Epidermal melanocyte (primary cell): ENCODE measurements around the gene F5.
"Not testable (repeated sequence)": the region's sequence is repeated elsewhere in the genome, so short reads cannot be mapped to it uniquely, and the experiment has no call there.

Experiments used
- DNase-seq: peaks from one replicate; pipeline ENCODE4 v3.0.0; 2011; ENCODE audit warnings: low spot score; ENCODE audit not compliant: insufficient read length

F5 gene

DNA sequence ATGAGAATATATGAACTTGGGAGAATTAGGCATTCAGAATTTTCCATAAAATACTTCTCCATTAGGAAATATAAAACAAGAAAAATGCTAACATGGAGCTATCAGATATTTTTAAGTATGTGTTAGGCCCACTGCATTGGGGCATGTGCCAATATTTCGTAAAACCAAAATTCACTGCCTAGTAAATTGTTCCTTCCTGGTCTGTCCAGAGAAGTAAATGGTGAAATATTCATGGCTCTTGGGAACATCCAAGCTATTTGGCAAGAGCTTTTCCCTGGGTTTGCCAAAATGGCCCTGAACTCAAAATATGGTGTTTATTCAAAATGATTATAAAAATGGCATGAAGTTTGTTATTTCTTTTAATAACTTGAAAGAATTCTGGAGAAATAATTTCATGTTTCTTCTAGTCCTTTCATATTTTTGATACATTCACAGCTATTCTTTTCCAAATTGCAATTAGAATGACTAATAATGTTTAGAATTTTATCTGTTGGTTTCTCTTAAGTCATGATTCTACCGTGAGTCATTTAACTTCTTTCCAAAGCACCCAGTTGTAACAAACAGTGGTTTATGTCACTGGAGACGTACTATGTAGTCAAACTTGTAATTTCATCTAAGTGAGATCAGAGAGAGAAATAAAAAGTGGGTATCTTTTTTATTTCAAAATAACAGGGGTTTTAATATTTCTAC, 74.8 kb downstream of the F5 start:
- DNase-seq: no peak

DNA sequence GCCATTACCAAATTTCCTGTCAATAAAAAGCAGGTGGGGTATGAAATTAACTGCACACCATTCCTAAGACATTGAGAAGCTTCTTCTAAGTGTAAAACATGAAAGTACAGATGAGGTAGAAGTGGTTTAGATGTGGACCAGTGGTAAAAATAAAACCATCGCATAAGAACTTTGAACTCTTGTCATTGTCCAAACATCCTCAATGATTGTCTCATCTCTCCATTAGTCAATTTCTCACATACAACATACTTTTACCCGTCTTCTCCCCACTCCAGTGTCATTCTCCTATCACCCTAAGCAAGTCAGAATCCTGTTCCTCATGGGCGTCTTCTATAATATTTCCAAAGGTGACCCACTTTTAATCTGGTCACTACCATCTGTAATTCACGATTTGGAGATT, 76.2 kb downstream of the F5 start:
- DNase-seq: no peak

- no peak for DNase-seq
Observed at GRCh38 chr1:169509354-169509753, 76.9 kb downstream of the F5 start.

DNA sequence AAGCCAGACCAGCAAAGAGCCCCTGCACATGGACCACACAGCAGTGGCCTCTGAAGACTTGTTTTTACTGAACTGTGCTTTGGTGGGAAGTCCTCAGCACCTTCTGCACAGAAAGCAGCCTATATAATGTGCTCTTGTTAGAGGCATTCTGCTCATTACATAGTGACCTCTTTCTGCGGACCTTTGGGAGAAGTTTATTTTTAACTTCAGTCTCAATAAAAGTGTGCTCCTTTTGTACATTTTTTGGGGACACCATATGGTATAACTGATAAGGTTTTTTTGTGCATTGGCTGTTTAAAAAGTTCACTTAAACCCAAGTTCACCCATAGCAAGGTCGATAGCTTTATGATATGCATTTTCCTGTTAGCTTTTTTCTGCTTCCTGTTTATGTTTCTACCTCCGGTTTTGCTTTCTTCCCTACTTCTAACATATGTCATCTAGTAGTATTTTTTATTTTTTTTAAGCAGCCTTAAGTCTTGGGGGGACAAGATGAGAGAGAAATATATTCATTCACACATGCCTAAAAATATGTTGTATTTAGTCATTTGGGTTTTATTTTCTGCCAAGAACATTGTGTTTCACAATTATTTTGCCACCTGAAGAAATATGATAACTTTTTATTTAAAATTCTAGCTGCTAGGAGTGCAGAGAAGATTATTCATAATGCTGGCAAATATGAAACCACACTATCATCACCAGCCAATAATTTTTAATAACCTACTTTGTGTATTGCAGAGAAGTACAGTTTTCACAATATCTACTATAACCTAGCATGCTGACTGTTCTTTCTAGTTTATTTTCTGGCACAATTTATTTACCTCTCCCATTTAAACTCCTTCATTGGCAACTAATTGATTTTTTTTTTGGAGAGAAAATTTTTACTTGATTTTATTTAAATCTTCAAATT, 77.6 kb downstream of the F5 start:
- no peak for DNase-seq

GRCh38 chr1:169507413-169507812, 78.9 kb downstream of the F5 start:
- DNase-seq: no peak

DNA sequence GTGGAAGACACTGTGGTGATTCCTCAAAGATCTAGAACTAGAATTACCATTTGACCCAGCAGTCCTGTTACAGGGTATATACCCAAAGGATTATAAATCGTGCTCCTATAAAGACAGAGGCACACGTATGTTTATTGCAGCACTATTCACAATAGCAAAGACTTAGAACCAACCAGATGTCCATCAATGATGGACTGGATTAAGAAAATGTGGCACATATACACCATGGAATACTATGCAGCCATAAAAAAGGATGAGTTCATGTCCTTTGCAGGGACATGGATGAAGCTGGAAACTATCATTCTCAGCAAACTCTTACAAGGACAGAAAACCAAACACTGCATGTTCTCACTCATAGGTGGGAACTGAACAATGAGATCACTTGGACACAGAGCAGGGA, 82.7 kb downstream of the F5 start:
- not testable (repeated sequence) for DNase-seq

DNA sequence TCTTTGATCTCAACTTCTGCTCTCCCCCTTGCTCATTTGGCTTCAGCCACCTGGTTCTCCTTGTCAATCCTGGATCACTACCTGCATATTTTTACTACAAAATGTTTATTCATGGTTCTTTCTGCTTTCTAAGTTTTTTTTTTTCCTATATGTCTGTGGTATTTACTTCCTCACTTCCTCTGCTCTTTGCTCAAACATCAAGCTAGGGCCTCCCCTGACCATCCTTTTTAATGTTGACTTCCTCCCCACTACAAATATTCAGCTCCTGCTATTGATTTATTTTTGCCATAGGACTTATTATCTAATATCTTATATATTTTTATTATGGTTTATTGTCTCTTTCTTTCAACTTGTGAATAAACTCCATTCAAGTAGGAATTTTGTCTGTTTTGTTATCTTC, 86.5 kb downstream of the F5 start:
- no peak for DNase-seq

GRCh38 chr1:169497317-169497716, 89.0 kb downstream of the F5 start:
- DNase-seq: no peak

GRCh38 chr1:169495916-169496315, 90.4 kb downstream of the F5 start:
- no peak for DNase-seq

DNA sequence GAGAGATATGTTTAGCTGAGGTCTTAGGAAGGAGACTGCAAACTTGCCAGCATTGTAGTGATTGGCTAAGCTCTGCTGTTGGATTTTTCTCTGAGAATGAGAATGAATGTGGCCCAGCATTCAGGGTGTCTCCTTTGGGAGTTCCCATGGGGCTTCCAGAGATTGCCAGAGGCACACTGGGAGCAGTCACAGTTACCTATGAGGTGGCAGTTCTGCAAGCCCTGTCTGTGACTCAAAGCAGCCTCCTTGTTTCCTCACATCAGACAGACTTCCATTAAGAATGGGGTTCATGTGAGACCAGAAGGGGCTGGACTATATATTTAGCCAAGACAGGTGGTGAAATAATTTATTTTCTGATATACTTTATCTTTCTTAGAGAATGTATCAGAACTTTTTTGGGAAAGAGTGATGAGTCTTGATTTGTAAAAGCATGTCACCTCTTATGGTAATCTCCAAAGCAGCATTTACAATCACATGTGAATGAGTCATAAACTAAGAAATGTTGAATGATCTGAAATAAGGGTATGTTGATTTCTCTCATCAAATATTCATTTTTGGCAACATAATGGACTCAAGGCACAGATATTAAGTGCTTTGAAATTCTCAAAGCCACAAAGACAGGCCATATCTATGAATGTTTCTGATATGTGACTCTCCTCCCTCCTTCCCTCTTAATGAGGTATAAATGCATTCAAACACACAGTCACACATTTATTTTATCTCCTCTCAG, 91.1 kb downstream of the F5 start:
- no peak for DNase-seq

GRCh38 chr1:169494343-169494742, 91.9 kb downstream of the F5 start:
- DNase-seq: no peak

GRCh38 chr1:169493251-169493650, 93.0 kb downstream of the F5 start:
- no peak for DNase-seq

GRCh38 chr1:169491845-169492281, 94.4 kb downstream of the F5 start:
- DNase-seq: no peak

GRCh38 chr1:169488157-169488556, 98.1 kb downstream of the F5 start:
- no peak for DNase-seq

DNA sequence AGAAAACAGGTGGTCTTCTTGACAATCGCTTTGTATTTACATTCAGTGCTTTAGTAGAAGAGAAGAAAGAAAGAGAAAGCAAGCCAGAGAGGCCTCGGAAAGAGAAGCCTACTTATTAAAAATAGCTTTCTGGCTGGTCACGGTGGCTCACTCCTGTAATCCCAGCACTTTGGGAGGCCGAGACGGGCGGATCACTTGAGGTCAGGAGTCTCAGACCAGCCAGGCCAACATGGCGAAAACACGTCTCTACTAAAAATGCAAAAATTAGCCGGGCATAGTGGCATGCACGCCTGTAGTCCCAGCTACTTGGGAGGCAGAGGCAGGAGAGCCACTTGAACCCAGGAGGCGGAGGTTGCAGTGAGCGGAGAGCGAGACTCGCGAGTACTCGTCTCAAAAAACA, 98.7 kb downstream of the F5 start:
- no peak for DNase-seq

- no peak for DNase-seq
Observed at GRCh38 chr1:169487133-169487532, 99.1 kb downstream of the F5 start.

- no peak for DNase-seq
Observed at GRCh38 chr1:169486281-169487051, 99.8 kb downstream of the F5 start.

DNA sequence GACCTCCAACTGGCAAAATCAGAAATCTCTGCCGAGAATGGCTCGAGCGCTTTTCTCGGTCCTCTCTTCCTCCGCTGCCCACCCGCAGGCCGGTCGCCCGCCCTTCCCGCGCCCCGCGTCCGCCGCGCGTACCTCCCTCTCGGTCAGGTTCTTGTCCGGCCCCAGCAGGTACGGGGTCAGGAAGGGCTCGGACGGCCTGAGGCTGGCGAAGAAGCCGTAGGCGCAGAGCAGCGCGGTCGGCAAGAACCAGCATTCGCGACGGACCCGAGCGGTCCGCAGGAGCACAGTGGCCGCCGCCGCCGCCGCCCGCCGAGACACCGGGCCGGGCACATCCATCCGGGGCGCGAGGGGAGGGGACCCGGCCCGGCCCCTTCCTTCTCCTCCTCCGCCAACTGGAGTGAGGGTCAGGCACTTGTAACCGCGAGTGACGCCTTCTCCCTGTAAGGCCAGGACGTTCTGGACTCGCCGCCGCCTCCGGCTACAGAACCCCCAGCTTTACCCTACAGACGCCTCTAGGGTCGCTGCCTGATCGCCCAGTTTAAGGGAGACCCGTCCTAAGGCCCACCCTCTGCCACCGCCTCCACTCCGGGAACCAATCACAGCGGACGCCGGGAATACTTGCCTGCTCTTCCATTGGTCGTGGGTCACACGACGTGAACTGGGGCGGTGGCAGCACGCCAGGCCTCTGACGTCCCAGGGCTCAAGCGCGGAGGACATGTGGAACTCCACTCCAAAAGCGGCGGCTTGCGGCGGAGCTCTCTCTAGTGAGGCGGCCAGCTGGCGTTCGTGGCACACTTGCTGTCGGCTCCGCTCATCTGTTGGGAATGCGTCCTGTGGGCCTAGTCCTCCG, 100.6 kb downstream of the F5 start, which contains the start of gene SLC19A2:
TSS of gene SLC19A2 (minus strand) at position 514 of the 850 bp plus-strand sequence. CDS start at position 336, 178 bp downstream.
- peak; percentile 88 for DNase-seq

DNA sequence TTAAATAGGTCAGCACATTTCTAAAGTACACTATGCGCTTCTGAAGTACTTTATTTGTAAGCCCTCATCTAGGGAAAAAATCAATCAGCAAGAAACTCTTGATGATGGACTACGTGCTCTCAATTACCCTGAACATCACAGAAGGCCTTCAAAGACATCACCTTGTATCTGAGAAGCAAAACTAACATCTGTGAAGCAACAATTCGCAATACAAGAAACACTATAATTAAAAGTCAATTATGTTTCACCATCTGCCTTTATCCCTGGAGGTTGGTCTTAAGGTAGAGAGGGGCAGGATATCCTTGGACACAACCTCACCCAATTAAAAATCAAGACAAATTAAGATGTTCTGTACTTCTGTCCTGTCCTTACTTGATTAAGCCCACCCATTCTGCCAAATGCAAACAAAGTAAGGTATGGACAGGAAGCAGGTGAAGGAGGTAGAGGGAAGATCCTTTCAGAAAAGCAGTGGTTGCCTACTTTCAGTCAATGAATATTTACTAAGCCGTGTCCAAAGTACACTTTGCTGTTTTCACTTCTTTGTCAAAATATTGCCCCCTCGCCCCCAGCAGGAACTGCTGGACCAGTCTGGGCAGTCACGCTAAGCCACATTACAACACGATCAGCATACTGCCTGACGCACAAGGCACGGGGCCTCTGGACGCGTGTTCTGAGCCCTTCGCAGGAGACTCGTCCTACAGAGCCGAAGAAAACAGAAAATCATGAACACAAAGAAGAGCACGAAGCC, 101.4 kb downstream of the F5 start:
- no peak for DNase-seq
